Muscle of leg (tissue), 9 donors: Measurements from ENCODE around the gene SLCO2A1. TPM values are rescaled to one million over a fixed set of nuclear protein-coding genes. Genes with fewer than 3 reads are reported as not detected.

ENCODE experiments used
- polyA plus RNA-seq, 8 donors: library from polyadenylated mRNA; unstranded; fragments of 120-200 nt; gene quantifications; one replicate each; pipeline versions ENCODE4 v1.2.1 to v1.2.3, GENCODE V29; 2013; ENCODE audit warnings: inconsistent platforms in 1 of 8, low replicate concordance in 1 of 8; ENCODE audit not compliant: insufficient read length in 8 of 8, insufficient read depth in 1 of 8
- total RNA-seq: library from RNA; stranded (reverse); fragments of 120-200 nt; gene quantifications from one replicate; pipeline ENCODE4 v1.2.4, GENCODE V29; 2013

SLCO2A1 gene
- total and polyA plus RNA-seq, 9 donors = 0.49 to 3.9 (median 1.6) TPM

Other genes with a start within 250 kb of the SLCO2A1 start
- gene SRPRB, start 224.1 kb downstream of the SLCO2A1 start, total RNA-seq = 39.6 TPM
- gene SRPRB, start 224.1 kb downstream of the SLCO2A1 start, polyA plus RNA-seq = 10 to 100 TPM; 30.9 to 45.5 (median 36.1) TPM
- 2.0 TPM for gene RAB6B, start 134.0 kb downstream of the SLCO2A1 start, total RNA-seq
- 10 to 100 TPM in 4 of 8 donors, 1 to 10 TPM in 4; 4.8 to 10.8 (median 9.7) TPM for gene RAB6B, start 134.0 kb downstream of the SLCO2A1 start, polyA plus RNA-seq
- gene RYK, start 220.9 kb upstream of the SLCO2A1 start, total RNA-seq = 71.1 TPM
- gene RYK, start 220.9 kb upstream of the SLCO2A1 start, polyA plus RNA-seq = 10 to 100 TPM; 50.7 to 71.3 (median 56.5) TPM